Brain microvascular endothelial cell (primary cell): ENCODE results near the gene LRSAM1.
A peak's percentile ranks its signal among the peaks of the same experiment; 100 is the strongest.
"Not testable (repeated sequence)": the region's sequence is repeated elsewhere in the genome, so short reads cannot be mapped to it uniquely, and the experiment has no call there.

ENCODE experiments used
- DNase-seq: peaks from one replicate; pipeline ENCODE4 v3.0.0-alpha.2; 2020
- H3K27ac ChIP-seq: fragments of 250-450 bp; sonication (Bioruptor Pico); 2 replicates; pipeline ENCODE4 v1.5.1; 2020; ENCODE audit warnings: mild to moderate bottlenecking, moderate library complexity
- H3K27me3 ChIP-seq: fragments of 250-450 bp; sonication (Bioruptor Pico); replicated peaks from 2 replicates; pipeline ENCODE4 v1.5.1; 2020; ENCODE audit warnings: mild to moderate bottlenecking
- H3K36me3 ChIP-seq: fragments of 250-450 bp; sonication (Bioruptor Pico); replicated peaks from 2 replicates; pipeline ENCODE4 v1.5.1; 2020; ENCODE audit warnings: mild to moderate bottlenecking
- H3K4me3 ChIP-seq: 2 replicates; pipeline ENCODE4 v1.5.1; 2011; ENCODE audit warnings: low read depth, mild to moderate bottlenecking, control low read depth, low read length, moderate library complexity
- CTCF ChIP-seq: IDR thresholded peaks from 2 replicates; pipeline ENCODE4 v1.5.1; 2011; ENCODE audit warnings: low read depth, mild to moderate bottlenecking, moderate library complexity, low read length, control low read depth, inconsistent platforms; ENCODE audit errors: missing control alignments
- in situ Hi-C: cut with HindIII; loops from 2 replicates; pipeline ENCODE4 v1.10.0; 2017; ENCODE audit warnings: low sequenced_read_pairs, low pct_ligation_motif_present

LRSAM1 gene

DNA sequence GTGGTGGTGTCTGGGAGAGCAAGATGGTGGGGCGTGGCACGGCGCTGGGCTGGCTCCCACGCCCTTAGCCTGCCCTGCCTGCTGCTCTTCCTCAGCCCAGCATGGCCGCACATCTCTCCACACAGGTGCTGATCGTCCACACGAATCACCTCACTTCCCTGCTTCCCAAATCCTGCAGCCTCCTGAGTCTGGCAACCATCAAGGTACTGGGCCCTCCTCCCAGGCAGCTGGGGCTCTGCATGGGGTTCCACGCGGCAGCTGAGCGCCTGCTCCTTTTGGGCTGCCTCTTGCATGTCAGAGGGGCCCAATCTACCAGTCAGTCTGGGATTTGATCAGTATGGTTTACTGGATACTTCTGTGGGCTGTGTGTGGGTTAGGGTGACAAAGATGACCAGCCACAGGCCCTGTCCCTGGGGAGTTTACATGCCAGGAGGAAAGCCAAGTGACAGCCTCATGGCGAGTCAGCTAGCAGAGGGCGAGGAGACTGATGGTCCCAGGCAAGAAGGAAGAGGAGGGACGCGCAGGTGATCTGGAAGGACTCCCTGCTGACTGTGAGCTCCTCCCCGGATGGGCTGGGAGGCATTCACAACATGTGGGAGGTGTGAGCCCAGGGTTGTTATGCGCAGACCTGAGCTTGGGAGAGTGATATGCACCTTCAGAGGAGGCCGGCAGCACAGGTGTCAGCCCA, 6.0 kb downstream of the LRSAM1 start:
- Histone ChIP-seq H3K27ac (no peak overlapping the region), H3K36me3 (peaks cover 38% of the 10 kb centered on the region), H3K27me3 (no peaks in the 10 kb centered on the region), H3K4me3 (no peak overlapping the region)
- in situ Hi-C loops = no loop called here
- TF ChIP-seq CTCF = no peak
- DNase-seq = no peak

DNA sequence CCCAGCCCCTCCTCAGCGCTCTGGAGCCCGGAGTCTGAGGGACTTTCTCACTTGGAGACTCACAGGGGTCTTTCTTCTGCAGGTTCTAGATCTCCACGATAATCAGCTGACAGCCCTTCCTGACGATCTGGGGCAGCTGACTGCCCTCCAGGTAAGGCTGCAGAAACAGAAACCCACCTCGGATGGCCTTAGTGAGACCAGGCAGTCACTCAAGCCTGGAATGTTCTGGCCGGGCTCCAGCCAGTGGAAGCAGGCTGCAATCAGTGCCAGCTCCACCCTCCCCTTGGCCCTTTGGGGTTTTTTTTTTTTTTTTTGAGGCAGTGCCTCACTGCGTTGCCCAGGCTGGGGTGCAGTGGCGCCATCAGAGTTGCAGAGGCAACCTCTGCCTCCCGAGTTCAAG, 7.6 kb downstream of the LRSAM1 start:
- Histone ChIP-seq H3K4me3 (no peak overlapping the region), H3K27ac (no peak overlapping the region), H3K27me3 (no peaks in the 10 kb centered on the region), H3K36me3 (peaks cover 42% of the 10 kb centered on the region)
- no peak for TF ChIP-seq CTCF
- in situ Hi-C loops = no loop called here
- no peak for DNase-seq

DNA sequence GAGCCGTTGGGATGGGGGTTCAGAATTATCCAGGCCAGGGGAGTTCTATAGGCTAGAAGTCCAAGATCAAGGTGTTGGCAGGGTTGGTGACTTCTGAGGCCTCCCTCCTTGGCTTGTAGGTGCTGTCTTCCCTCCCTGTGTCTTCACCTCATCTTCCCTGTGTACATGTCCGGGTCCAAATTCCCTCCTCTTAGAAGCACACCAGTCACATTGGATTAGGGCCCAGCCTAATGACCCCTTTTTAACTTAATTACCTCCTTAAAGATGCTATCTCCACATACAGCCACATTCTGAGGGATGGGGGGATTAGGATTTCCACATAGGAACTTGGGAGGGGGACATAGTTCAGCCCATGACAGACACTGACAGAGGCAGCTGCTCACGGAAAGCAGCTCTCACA, 12.1 kb downstream of the LRSAM1 start:
- peaks cover 45% of the 10 kb centered on the region for H3K36me3 ChIP-seq
- TF ChIP-seq CTCF = no peak

GRCh38 chr9:127463911-127464310, 12.6 kb downstream of the LRSAM1 start:
- peak overlapping the region; percentile 40 for H3K27ac ChIP-seq
- peak; percentile 66 for DNase-seq
- no peaks in the 10 kb centered on the region for H3K27me3 ChIP-seq
- in situ Hi-C loops = no loop called here
- no peak for TF ChIP-seq CTCF
- peaks cover 43% of the 10 kb centered on the region for H3K36me3 ChIP-seq
- no peak overlapping the region for H3K4me3 ChIP-seq

More for the DNA sequence above, 12.1 kb downstream of the LRSAM1 start:
- in situ Hi-C loops = no loop called here
- DNase-seq = no peak
- Histone ChIP-seq H3K27ac (peak overlapping the region; percentile 40), H3K4me3 (no peak overlapping the region), H3K27me3 (no peaks in the 10 kb centered on the region)

- peaks cover 27% of the 10 kb centered on the region for H3K36me3 ChIP-seq
- in situ Hi-C loops, H3K27me3 ChIP-seq, DNase-seq, H3K27ac ChIP-seq, H3K4me3 ChIP-seq: not testable (repeated sequence)
Observed at GRCh38 chr9:127466407-127466917, 15.2 kb downstream of the LRSAM1 start.

- in situ Hi-C loops = no loop called here
- H3K36me3 ChIP-seq = peaks cover 19% of the 10 kb centered on the region
Observed at GRCh38 chr9:127467621-127468020, 16.3 kb downstream of the LRSAM1 start.

More at GRCh38 chr9:127467621-127468020, 16.3 kb downstream of the LRSAM1 start:
- no peaks in the 10 kb centered on the region for H3K27me3 ChIP-seq
- DNase-seq = no peak
- H3K4me3 ChIP-seq = no peak overlapping the region
- H3K27ac ChIP-seq = no peak overlapping the region
- no peak for TF ChIP-seq CTCF
